ENCODE data around the gene MARK3.

GRCh38 chr14:103518422-103519042 is 133.3 kb downstream of the MARK3 start:
- TF ChIP-seq, protein P1, sequence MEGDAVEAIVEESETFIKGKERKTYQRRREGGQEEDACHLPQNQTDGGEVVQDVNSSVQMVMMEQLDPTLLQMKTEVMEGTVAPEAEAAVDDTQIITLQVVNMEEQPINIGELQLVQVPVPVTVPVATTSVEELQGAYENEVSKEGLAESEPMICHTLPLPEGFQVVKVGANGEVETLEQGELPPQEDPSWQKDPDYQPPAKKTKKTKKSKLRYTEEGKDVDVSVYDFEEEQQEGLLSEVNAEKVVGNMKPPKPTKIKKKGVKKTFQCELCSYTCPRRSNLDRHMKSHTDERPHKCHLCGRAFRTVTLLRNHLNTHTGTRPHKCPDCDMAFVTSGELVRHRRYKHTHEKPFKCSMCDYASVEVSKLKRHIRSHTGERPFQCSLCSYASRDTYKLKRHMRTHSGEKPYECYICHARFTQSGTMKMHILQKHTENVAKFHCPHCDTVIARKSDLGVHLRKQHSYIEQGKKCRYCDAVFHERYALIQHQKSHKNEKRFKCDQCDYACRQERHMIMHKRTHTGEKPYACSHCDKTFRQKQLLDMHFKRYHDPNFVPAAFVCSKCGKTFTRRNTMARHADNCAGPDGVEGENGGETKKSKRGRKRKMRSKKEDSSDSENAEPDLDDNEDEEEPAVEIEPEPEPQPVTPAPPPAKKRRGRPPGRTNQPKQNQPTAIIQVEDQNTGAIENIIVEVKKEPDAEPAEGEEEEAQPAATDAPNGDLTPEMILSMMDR (IDR thresholded peaks at IDR 0.05), result peak; percentile 88 to 94 (median 91)
- peak in 1 of 2 donors; percentile 16 for TF ChIP-seq POLR2A (IDR thresholded peaks at IDR 0.05)
